ENCODE data around the gene MOB2.

MOB2 gene

GRCh38 chr11:1455763-1456060 lies 30.9 kb downstream of the MOB2 start:
- DNase-seq = no peak

GRCh38 chr11:1455032-1455762 lies 31.4 kb downstream of the MOB2 start:
- no peak for DNase-seq

- DNase-seq = no peak
Measured at GRCh38 chr11:1454576-1454975, 32.0 kb downstream of the MOB2 start.

GRCh38 chr11:1453611-1454034 lies 33.0 kb downstream of the MOB2 start:
- no peak for DNase-seq

GRCh38 chr11:1452744-1453143 lies 33.8 kb downstream of the MOB2 start:
- DNase-seq = no peak

- no peak for DNase-seq
Measured at GRCh38 chr11:1451781-1452470, 34.7 kb downstream of the MOB2 start.

GRCh38 chr11:1450949-1451710 lies 35.4 kb downstream of the MOB2 start:
- no peak for DNase-seq

- no peak for DNase-seq
Measured at GRCh38 chr11:1450344-1450875, 36.2 kb downstream of the MOB2 start.

GRCh38 chr11:1449490-1450243 lies 36.9 kb downstream of the MOB2 start:
- no peak for DNase-seq

GRCh38 chr11:1448882-1449281 lies 37.7 kb downstream of the MOB2 start:
- no peak for DNase-seq

GRCh38 chr11:1447845-1448825 lies 38.4 kb downstream of the MOB2 start:
- DNase-seq = no peak

- no peak for DNase-seq
Measured at GRCh38 chr11:1446623-1447022, 40.0 kb downstream of the MOB2 start.

GRCh38 chr11:1445741-1446445 lies 40.7 kb downstream of the MOB2 start:
- DNase-seq = no peak

- DNase-seq = no peak
Measured at GRCh38 chr11:1444823-1445422, 41.7 kb downstream of the MOB2 start.

- no peak for DNase-seq
Measured at GRCh38 chr11:1444321-1444720, 42.3 kb downstream of the MOB2 start.

- no peak for DNase-seq
Measured at GRCh38 chr11:1443737-1444136, 42.8 kb downstream of the MOB2 start.

GRCh38 chr11:1442807-1443366 lies 43.7 kb downstream of the MOB2 start:
- DNase-seq = no peak

- no peak for DNase-seq
Measured at GRCh38 chr11:1442163-1442562, 44.4 kb downstream of the MOB2 start.

- no peak for DNase-seq
Measured at GRCh38 chr11:1440496-1440895, 46.1 kb downstream of the MOB2 start.

GRCh38 chr11:1440066-1440465 lies 46.5 kb downstream of the MOB2 start:
- DNase-seq = no peak

Measured in stimulated activated CD4-positive, alpha-beta T cell treated with anti-CD3 and anti-CD28 coated beads, Interleukin-2, amount 100 ng/mL, for 48 hours (primary cell).